B cell (primary cell): ENCODE data around the gene KRTAP9-8.
"Not testable (repeated sequence)": the region's sequence is repeated elsewhere in the genome, so short reads cannot be mapped to it uniquely, and the experiment has no call there.

ENCODE experiments used
- CTCF ChIP-seq: fragments of 200-600 bp; IDR thresholded peaks from one replicate; pipeline ENCODE4 v1.8.0; 2022; ENCODE audit warnings: antibody characterized with exemption, mild to moderate bottlenecking
- EZH2 ChIP-seq: IDR thresholded peaks from 2 replicates; pipeline ENCODE4 v1.6.1; 2012; ENCODE audit warnings: borderline replicate concordance, low read depth, mild to moderate bottlenecking, moderate library complexity, low read length; ENCODE audit not compliant: insufficient read depth, poor library complexity, severe bottlenecking

- TF ChIP-seq CTCF, EZH2: not testable (repeated sequence)
Measured at GRCh38 chr17:41237116-41237515, 683 bp upstream of the KRTAP9-8 start.
